ENCODE measurements around the gene CDCA7L.

DNA sequence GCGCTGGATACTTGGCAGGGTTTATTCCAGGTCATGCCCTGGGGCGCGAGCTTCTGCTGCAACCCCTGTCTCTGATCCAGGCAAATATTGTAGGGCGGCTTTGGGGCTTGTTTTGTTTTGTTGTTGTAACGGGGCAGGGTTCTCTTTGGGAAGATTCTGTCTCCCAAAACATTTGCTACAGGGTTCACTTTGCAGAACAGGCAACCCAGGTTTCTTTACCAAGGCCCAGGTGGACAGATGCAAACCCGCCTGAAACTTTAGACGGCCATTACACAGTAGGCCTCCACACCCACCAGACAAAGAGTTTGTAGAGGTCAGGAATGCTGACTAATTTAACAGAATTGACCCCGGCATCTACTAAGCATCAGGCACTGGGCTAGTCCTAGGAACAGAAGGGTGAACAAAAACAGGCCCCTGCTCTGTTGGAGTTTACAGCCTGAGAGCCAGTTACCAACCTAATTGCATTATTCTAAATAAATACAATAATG is 567 bp upstream of the CDCA7L start:
- TF ChIP-seq POLR2A (IDR thresholded peaks at IDR 0.05): no peak
- TF ChIP-seq, protein P1, sequence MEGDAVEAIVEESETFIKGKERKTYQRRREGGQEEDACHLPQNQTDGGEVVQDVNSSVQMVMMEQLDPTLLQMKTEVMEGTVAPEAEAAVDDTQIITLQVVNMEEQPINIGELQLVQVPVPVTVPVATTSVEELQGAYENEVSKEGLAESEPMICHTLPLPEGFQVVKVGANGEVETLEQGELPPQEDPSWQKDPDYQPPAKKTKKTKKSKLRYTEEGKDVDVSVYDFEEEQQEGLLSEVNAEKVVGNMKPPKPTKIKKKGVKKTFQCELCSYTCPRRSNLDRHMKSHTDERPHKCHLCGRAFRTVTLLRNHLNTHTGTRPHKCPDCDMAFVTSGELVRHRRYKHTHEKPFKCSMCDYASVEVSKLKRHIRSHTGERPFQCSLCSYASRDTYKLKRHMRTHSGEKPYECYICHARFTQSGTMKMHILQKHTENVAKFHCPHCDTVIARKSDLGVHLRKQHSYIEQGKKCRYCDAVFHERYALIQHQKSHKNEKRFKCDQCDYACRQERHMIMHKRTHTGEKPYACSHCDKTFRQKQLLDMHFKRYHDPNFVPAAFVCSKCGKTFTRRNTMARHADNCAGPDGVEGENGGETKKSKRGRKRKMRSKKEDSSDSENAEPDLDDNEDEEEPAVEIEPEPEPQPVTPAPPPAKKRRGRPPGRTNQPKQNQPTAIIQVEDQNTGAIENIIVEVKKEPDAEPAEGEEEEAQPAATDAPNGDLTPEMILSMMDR (IDR thresholded peaks at IDR 0.05): no peak

Data from thyroid gland (tissue), 4 donors.